Mesenchymal stem cell (in vitro differentiated cells and primary cell): ENCODE data around the gene BAAT.

ENCODE experiments used
- DNase-seq: peaks from one replicate; pipeline ENCODE4 v3.0.0-alpha.2; 2013
- H2AFZ ChIP-seq: one replicate; pipeline ENCODE4 v1.6.1; 2013; ENCODE audit warnings: low read depth, mild to moderate bottlenecking, control low read depth, inconsistent platforms, low read length, moderate library complexity
- H2AK5ac ChIP-seq: 2 replicates; pipeline ENCODE4 v1.6.1; 2013; ENCODE audit warnings: low read length, moderate library complexity, mild to moderate bottlenecking, inconsistent platforms; ENCODE audit not compliant: severe bottlenecking
- H2BK120ac ChIP-seq: one replicate; pipeline ENCODE4 v1.6.1; 2013; ENCODE audit warnings: low read depth, mild to moderate bottlenecking, inconsistent platforms, low read length, moderate library complexity
- H2BK12ac ChIP-seq, 2 experiments: one replicate each; pipeline ENCODE4 v1.6.1; 2013; ENCODE audit warnings: inconsistent platforms in 2 of 2, low read length in 2 of 2, mild to moderate bottlenecking in 2 of 2, moderate library complexity in 2 of 2, control low read depth in 1 of 2
- H2BK15ac ChIP-seq: one replicate; pipeline ENCODE4 v1.6.1; 2013; ENCODE audit warnings: mild to moderate bottlenecking, low read depth, inconsistent platforms; ENCODE audit not compliant: poor library complexity, severe bottlenecking
- H2BK5ac ChIP-seq: 2 replicates; pipeline ENCODE4 v1.6.1; 2013; ENCODE audit warnings: low read depth, mild to moderate bottlenecking, low read length, control low read depth, inconsistent platforms; ENCODE audit not compliant: poor library complexity, severe bottlenecking
- H3K14ac ChIP-seq, 2 experiments: one replicate each; pipeline ENCODE4 v1.6.1; 2013; ENCODE audit warnings: inconsistent platforms in 2 of 2, low read length in 2 of 2, control low read depth in 1 of 2, mild to moderate bottlenecking in 1 of 2, moderate library complexity in 1 of 2
- H3K18ac ChIP-seq, 2 experiments: one replicate each; pipeline ENCODE4 v1.6.1; 2013; ENCODE audit warnings: inconsistent platforms in 2 of 2, low read length in 2 of 2, control low read depth in 1 of 2, low read depth in 1 of 2, mild to moderate bottlenecking in 1 of 2
- H3K23ac ChIP-seq, 2 experiments: one replicate each; pipeline ENCODE4 v1.6.1; 2013; ENCODE audit warnings: inconsistent platforms in 2 of 2, low read length in 2 of 2, mild to moderate bottlenecking in 2 of 2, moderate library complexity in 2 of 2, control low read depth in 1 of 2
- H3K27ac ChIP-seq: 2 replicates; pipeline ENCODE4 v1.5.1; 2013; ENCODE audit warnings: mild to moderate bottlenecking, moderate library complexity, low read length, control low read depth, inconsistent platforms; ENCODE audit not compliant: poor library complexity, severe bottlenecking
- H3K27me3 ChIP-seq, 2 experiments: 2 replicates each; pipeline versions ENCODE4 v1.6.1 to v1.7.0; 2013; ENCODE audit warnings: low read length in 2 of 2, mild to moderate bottlenecking in 2 of 2, moderate library complexity in 2 of 2, control low read depth in 1 of 2, inconsistent platforms in 1 of 2; ENCODE audit not compliant: control insufficient read depth in 1 of 2, insufficient read depth in 1 of 2
- H3K36me3 ChIP-seq, 2 experiments: 2 replicates each; pipeline versions ENCODE4 v1.6.1 to v1.7.0; 2013; ENCODE audit warnings: low read length in 2 of 2, control low read depth in 1 of 2, inconsistent platforms in 1 of 2, low read depth in 1 of 2, mild to moderate bottlenecking in 1 of 2; ENCODE audit not compliant: insufficient read depth in 2 of 2, control insufficient read depth in 1 of 2
- H3K4ac ChIP-seq, 2 experiments: one replicate each; pipeline ENCODE4 v1.6.1; 2013; ENCODE audit warnings: inconsistent platforms in 2 of 2, low read length in 2 of 2, mild to moderate bottlenecking in 2 of 2, moderate library complexity in 2 of 2, control low read depth in 1 of 2, low read depth in 1 of 2
- H3K4me1 ChIP-seq: 2 replicates; pipeline ENCODE4 v1.6.1; 2013; ENCODE audit warnings: low read depth, low read length, control low read depth; ENCODE audit not compliant: control insufficient read depth, insufficient read depth
- H3K4me2 ChIP-seq: 2 replicates; pipeline ENCODE4 v1.6.1; 2013; ENCODE audit warnings: low read length, mild to moderate bottlenecking, inconsistent platforms; ENCODE audit not compliant: poor library complexity, severe bottlenecking
- H3K4me3 ChIP-seq, 2 experiments: 2 replicates each; pipeline versions ENCODE4 v1.5.1 to v1.7.0; 2013; ENCODE audit warnings: low read length in 2 of 2, mild to moderate bottlenecking in 2 of 2, control low read depth in 1 of 2, low read depth in 1 of 2; ENCODE audit not compliant: insufficient read depth in 1 of 2
- H3K79me1 ChIP-seq: replicated peaks from 2 replicates; pipeline ENCODE4 v1.6.1; 2013; ENCODE audit warnings: mild to moderate bottlenecking, control low read depth, low read length, inconsistent platforms; ENCODE audit not compliant: poor library complexity, severe bottlenecking
- H3K9ac ChIP-seq: 2 replicates; pipeline ENCODE4 v1.7.0; 2013; ENCODE audit warnings: mild to moderate bottlenecking, low read length, moderate library complexity
- H3K9me3 ChIP-seq: 2 replicates; pipeline ENCODE4 v1.7.0; 2013; ENCODE audit warnings: mild to moderate bottlenecking, low read length; ENCODE audit not compliant: control insufficient read depth
- H4K8ac ChIP-seq: one replicate; pipeline ENCODE4 v1.6.1; 2013; ENCODE audit warnings: inconsistent platforms, mild to moderate bottlenecking, low read length, moderate library complexity
- H4K91ac ChIP-seq: one replicate; pipeline ENCODE4 v1.6.1; 2013; ENCODE audit warnings: mild to moderate bottlenecking, low read length, inconsistent platforms
- WGBS: methylation state at CpG from one replicate; pipeline ENCODE4 v1.1.7; 2013; ENCODE audit warnings: mixed read lengths; 5-methylcytosine and 5-hydroxymethylcytosine counted together

Gene BAAT

DNA sequence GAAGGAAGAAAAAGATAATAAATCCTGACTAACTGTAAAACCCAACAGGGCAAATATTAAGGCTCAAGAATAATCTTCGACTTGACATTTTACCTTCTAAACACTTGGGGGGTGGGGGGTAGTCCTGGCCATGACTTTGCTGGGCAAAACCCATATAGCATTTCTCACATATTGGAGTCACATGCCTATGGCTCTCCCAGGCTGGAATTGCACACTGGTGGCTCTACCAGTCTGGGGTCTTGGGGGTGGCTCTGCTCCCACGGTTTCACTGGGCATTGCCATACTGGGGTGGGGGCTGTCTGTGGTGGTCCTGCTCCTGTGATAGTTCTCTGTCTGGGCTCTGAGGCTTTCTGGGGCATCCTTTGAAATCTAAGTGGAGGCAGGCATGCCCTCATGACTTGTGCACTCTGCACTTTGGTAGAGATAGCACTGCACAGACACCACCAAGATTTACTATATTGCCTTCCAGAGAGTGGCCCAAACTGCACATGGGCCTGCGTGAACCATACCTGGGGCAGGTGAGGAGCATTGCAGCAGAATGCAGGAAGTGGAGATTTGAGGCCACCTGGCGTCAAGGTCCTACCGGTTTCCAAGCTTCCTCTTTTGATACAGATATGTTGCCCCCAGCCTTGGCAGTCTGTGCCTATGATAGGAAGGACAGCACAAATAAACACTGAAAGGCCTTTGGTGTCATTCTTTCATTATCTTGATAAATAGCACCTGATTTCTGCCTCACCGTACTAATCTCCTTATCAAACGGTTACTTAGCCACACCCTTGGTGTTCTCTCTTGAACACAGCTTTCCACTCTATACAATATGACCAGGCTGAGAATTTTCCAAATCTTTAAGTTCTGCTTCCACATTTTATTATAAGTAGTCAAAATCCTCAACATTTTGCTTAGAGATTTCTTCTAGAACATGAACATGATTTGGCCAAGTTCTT, 29.8 kb downstream of the BAAT start:
- H3K4ac ChIP-seq = no peak overlapping the region

DNA sequence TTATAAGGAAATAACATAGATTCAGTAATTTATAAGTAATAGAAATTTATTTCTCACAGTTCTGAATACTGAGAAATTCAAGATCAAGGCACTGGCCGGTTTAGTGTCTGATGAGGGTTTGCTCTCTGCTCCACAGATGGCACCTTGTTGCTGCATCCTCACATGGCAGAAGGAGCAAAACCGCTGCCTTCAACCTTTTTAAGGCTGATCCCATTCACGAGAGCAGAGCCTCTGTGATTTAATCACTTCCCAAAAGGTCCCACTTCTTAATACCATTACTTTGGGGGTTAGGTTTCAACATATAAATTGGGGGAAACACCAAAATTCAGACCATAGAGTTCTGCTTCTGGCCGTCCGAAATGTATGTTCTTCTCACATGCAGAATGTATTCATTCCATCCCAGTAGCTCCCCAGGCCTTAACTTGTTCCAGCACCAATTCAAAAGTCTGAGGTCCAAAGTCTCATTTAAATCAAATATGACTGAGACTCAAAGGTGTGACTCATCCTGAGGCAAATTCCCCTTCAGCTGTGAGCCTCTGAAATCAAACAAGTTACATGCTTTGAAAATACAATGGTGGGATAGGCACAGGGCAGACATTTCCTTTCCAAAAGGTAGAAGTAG, 30.6 kb downstream of the BAAT start:
- H4K8ac ChIP-seq = no peak overlapping the region
- H3K4me2 ChIP-seq = no peak overlapping the region
- no peak overlapping the region for H3K4me3 ChIP-seq
- no peak overlapping the region for H2BK15ac ChIP-seq
- H2BK120ac ChIP-seq = no peak overlapping the region
- no peak for DNase-seq
- H3K18ac ChIP-seq = no peak overlapping the region
- no peaks in the 10 kb centered on the region for H3K27me3 ChIP-seq
- H2AK5ac ChIP-seq = no peak overlapping the region
- no peak overlapping the region for H2AFZ ChIP-seq
- H3K36me3 ChIP-seq = no peaks in the 10 kb centered on the region
- H2BK12ac ChIP-seq = no peak overlapping the region
- H3K4ac ChIP-seq = no peak overlapping the region
- no peak overlapping the region for H3K23ac ChIP-seq
- H3K14ac ChIP-seq = no peak overlapping the region
- 77% methylated on average over 5 of the region's 5 CpGs for WGBS
- H4K91ac ChIP-seq = no peak overlapping the region
- no peaks in the 10 kb centered on the region for H3K79me1 ChIP-seq
- H3K27ac ChIP-seq = no peak overlapping the region
- H3K4me1 ChIP-seq = no peaks in the 10 kb centered on the region
- H3K9me3 ChIP-seq = no peaks in the 10 kb centered on the region
- no peak overlapping the region for H2BK5ac ChIP-seq
- H3K9ac ChIP-seq = no peak overlapping the region

More for the DNA sequence above, 29.8 kb downstream of the BAAT start:
- no peak overlapping the region for H3K27ac ChIP-seq
- H3K9ac ChIP-seq = no peak overlapping the region
- H3K36me3 ChIP-seq = no peaks in the 10 kb centered on the region
- H4K91ac ChIP-seq = no peak overlapping the region
- H2BK5ac ChIP-seq = no peak overlapping the region
- H2AFZ ChIP-seq = no peak overlapping the region
- no peak overlapping the region for H3K23ac ChIP-seq
- H3K27me3 ChIP-seq = no peaks in the 10 kb centered on the region
- WGBS = 74% methylated on average over 7 of the region's 7 CpGs
- H2BK120ac ChIP-seq = no peak overlapping the region
- no peaks in the 10 kb centered on the region for H3K9me3 ChIP-seq
- no peak overlapping the region for H3K14ac ChIP-seq
- H3K79me1 ChIP-seq = no peaks in the 10 kb centered on the region
- no peak overlapping the region for H3K4me3 ChIP-seq
- no peaks in the 10 kb centered on the region for H3K4me1 ChIP-seq
- H3K18ac ChIP-seq = no peak overlapping the region
- no peak for DNase-seq
- H2AK5ac ChIP-seq = no peak overlapping the region
- H2BK12ac ChIP-seq = no peak overlapping the region
- H3K4me2 ChIP-seq = no peak overlapping the region
- H4K8ac ChIP-seq = no peak overlapping the region
- no peak overlapping the region for H2BK15ac ChIP-seq

DNA sequence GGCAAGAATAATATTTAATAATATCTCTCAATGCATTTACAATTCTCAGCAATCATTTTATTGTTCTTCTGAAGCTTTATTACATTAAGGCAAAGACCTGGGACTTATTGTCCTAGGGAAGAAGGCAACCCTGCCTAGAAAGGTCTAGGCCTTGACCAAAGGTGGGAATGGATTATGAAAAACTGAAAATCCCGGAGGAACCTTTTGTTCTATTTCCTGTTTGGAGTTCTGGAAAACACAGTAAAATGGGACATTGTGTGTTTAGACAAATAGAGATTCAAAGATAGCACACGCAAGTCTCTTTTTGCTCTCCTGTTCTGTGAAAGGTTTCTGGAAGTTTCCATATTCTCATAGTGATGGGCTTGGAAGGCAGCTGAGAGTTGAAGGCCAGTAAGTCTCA, 31.1 kb downstream of the BAAT start:
- DNase-seq = no peak
- Histone ChIP-seq H3K4me2 (no peak overlapping the region), H3K79me1 (no peaks in the 10 kb centered on the region), H3K4ac (no peak overlapping the region), H3K9me3 (no peaks in the 10 kb centered on the region), H3K36me3 (no peaks in the 10 kb centered on the region), H4K91ac (no peak overlapping the region), H4K8ac (no peak overlapping the region), H2BK120ac (no peak overlapping the region), H2BK5ac (no peak overlapping the region), H2BK12ac (no peak overlapping the region), H3K27ac (no peak overlapping the region), H2AK5ac (no peak overlapping the region), H3K27me3 (no peaks in the 10 kb centered on the region), H2AFZ (no peak overlapping the region), H2BK15ac (no peak overlapping the region), H3K4me3 (no peak overlapping the region), H3K9ac (no peak overlapping the region), H3K14ac (no peak overlapping the region), H3K18ac (no peak overlapping the region), H3K23ac (no peak overlapping the region), H3K4me1 (no peaks in the 10 kb centered on the region)
- 84% methylated on average over 2 of the region's 2 CpGs for WGBS

DNA sequence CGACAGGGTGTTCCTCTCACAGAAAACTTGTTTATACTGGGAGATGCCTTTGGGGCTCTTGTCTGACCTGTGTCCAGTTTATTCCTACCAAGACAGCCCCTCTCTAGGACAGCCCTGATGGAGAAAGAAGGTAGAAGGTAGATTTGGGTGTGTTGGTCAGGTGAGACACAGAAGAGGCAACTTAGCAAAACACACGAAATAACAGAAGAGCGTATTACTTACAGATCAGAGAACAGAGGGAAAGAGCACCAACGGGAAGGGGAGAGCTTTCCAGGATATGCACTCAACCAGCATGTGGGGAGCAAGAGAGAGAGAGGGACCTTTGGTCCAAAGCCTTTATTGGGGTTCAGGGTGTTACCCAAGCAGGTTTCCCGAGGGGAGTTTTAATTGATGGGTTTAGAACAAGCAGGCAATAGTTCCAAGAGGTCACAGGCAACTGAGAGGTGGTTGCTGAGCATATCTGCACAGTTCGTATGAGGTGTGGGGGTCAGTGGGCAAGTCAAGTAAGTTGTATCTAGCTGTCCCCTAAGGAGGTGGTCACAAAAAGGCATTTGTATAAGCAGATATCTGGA, 31.8 kb downstream of the BAAT start:
- no peaks in the 10 kb centered on the region for H3K4me1 ChIP-seq
- no peak overlapping the region for H2BK12ac ChIP-seq
- no peak overlapping the region for H3K23ac ChIP-seq
- H2BK15ac ChIP-seq = no peak overlapping the region
- no peak overlapping the region for H2BK120ac ChIP-seq
- H3K9ac ChIP-seq = no peak overlapping the region
- H3K4me3 ChIP-seq = no peak overlapping the region
- H3K27me3 ChIP-seq = no peaks in the 10 kb centered on the region
- no peak overlapping the region for H4K8ac ChIP-seq
- no peak overlapping the region for H3K4me2 ChIP-seq
- H2AK5ac ChIP-seq = no peak overlapping the region
- H3K9me3 ChIP-seq = no peaks in the 10 kb centered on the region
- no peak overlapping the region for H3K4ac ChIP-seq
- WGBS = 72% methylated on average over 6 of the region's 6 CpGs
- H3K27ac ChIP-seq = no peak overlapping the region
- H3K79me1 ChIP-seq = no peaks in the 10 kb centered on the region
- no peak for DNase-seq
- no peak overlapping the region for H2AFZ ChIP-seq
- no peak overlapping the region for H3K14ac ChIP-seq
- H3K36me3 ChIP-seq = no peaks in the 10 kb centered on the region
- H4K91ac ChIP-seq = no peak overlapping the region
- no peak overlapping the region for H3K18ac ChIP-seq
- no peak overlapping the region for H2BK5ac ChIP-seq
